ENCODE data around the gene GLMP.

DNA sequence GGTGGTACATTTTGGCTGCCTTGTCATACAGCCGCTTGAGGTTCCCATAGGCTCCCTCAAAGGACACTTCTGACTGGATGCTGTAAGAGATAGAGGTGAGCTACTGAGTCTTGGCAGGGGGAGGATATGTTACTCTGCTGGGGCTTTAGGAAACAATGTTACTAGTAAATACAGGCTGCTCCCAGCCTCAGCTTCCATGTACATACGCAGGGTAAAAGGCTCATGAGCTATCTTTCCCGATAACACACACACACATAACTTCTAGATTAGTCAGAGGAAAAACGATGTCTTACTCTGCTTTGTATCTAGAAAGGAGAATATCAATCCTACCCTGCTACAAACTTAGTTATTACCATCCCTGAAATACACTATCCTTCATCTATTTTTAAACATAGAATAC, 27.1 kb downstream of the GLMP start:
- no peak for TF ChIP-seq EZH2 (IDR thresholded peaks at IDR 0.05; ENCODE audit: low read depth)
- TF ChIP-seq, protein P1, sequence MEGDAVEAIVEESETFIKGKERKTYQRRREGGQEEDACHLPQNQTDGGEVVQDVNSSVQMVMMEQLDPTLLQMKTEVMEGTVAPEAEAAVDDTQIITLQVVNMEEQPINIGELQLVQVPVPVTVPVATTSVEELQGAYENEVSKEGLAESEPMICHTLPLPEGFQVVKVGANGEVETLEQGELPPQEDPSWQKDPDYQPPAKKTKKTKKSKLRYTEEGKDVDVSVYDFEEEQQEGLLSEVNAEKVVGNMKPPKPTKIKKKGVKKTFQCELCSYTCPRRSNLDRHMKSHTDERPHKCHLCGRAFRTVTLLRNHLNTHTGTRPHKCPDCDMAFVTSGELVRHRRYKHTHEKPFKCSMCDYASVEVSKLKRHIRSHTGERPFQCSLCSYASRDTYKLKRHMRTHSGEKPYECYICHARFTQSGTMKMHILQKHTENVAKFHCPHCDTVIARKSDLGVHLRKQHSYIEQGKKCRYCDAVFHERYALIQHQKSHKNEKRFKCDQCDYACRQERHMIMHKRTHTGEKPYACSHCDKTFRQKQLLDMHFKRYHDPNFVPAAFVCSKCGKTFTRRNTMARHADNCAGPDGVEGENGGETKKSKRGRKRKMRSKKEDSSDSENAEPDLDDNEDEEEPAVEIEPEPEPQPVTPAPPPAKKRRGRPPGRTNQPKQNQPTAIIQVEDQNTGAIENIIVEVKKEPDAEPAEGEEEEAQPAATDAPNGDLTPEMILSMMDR (conservative IDR thresholded peaks at IDR 0.05) = no peak
